Neural progenitor cell (in vitro differentiated cells): Measurements from ENCODE around the gene MYO1D. TPM values are rescaled to one million over a fixed set of nuclear protein-coding genes. Genes with fewer than 3 reads are reported as not detected.

Source experiments
- DNase-seq: peaks from one replicate; pipeline ENCODE4 v3.0.0-alpha.2; 2016; ENCODE audit warnings: low spot score
- H2AFZ ChIP-seq: fragments of 200-600 bp; sonication (generic); replicated peaks from 2 replicates; pipeline ENCODE4 v1.6.1; 2016; ENCODE audit warnings: antibody characterized with exemption
- H3F3A ChIP-seq: fragments of 200-600 bp; sonication (generic); 2 replicates; pipeline ENCODE4 v1.6.1; 2016; ENCODE audit warnings: antibody characterized with exemption, low read depth
- H3K27ac ChIP-seq: fragments of 200-600 bp; sonication (generic); 2 replicates; pipeline ENCODE4 v1.5.1; 2016; ENCODE audit warnings: mild to moderate bottlenecking
- H3K27me3 ChIP-seq: fragments of 200-600 bp; sonication (generic); 2 replicates; pipeline ENCODE4 v1.6.1; 2016; ENCODE audit warnings: mild to moderate bottlenecking, moderate library complexity
- H3K36me3 ChIP-seq: fragments of 200-600 bp; sonication (generic); 2 replicates; pipeline ENCODE4 v1.5.1; 2016
- H3K4me1 ChIP-seq: fragments of 200-600 bp; sonication (generic); 2 replicates; pipeline ENCODE4 v1.6.1; 2016; ENCODE audit warnings: mixed run types
- H3K4me2 ChIP-seq: fragments of 200-600 bp; sonication (generic); 2 replicates; pipeline ENCODE4 v1.6.1; 2016
- H3K4me3 ChIP-seq: fragments of 200-600 bp; sonication (generic); 2 replicates; pipeline ENCODE4 v1.5.1; 2016
- H3K79me2 ChIP-seq: fragments of 200-600 bp; sonication (generic); 2 replicates; pipeline ENCODE4 v1.6.1; 2016; ENCODE audit warnings: low read depth
- H3K9ac ChIP-seq: fragments of 200-600 bp; sonication (generic); 2 replicates; pipeline ENCODE4 v1.6.1; 2016
- H3K9me3 ChIP-seq: fragments of 200-600 bp; sonication (generic); 2 replicates; pipeline ENCODE4 v1.5.1; 2016; ENCODE audit warnings: low read depth
- H4K20me1 ChIP-seq: fragments of 200-600 bp; sonication (generic); 2 replicates; pipeline ENCODE4 v1.6.1; 2016; ENCODE audit warnings: low read depth
- H3K27ac Mint-ChIP-seq: 3 replicates; pipeline ENCODE4 v1.8.0; 2021; ENCODE audit warnings: mixed read lengths
- H3K27me3 Mint-ChIP-seq: 2 replicates; pipeline ENCODE4 v1.8.0; 2022; ENCODE audit warnings: low read depth, mild to moderate bottlenecking, inconsistent platforms, moderate library complexity, mixed read lengths; ENCODE audit not compliant: insufficient read depth
- H3K36me3 Mint-ChIP-seq: 3 replicates; pipeline ENCODE4 v1.8.0; 2021; ENCODE audit warnings: mixed read lengths
- H3K4me1 Mint-ChIP-seq: 3 replicates; pipeline ENCODE4 v1.8.0; 2021; ENCODE audit warnings: mixed read lengths
- H3K4me3 Mint-ChIP-seq: 3 replicates; pipeline ENCODE4 v1.8.0; 2021; ENCODE audit warnings: mild to moderate bottlenecking, moderate library complexity, mixed read lengths
- H3K9me3 Mint-ChIP-seq: 3 replicates; pipeline ENCODE4 v1.8.0; 2020; ENCODE audit warnings: mixed read lengths
- CTCF ChIP-seq: fragments of 200-600 bp; sonication (generic); IDR thresholded peaks from 2 replicates; pipeline ENCODE4 v1.5.1; 2017; ENCODE audit warnings: antibody characterized with exemption, mild to moderate bottlenecking
- EZH2 ChIP-seq: fragments of 200-600 bp; sonication (generic); IDR thresholded peaks from 2 replicates; pipeline ENCODE4 v1.6.1; 2017; ENCODE audit warnings: antibody characterized with exemption, mild to moderate bottlenecking, moderate library complexity
- EZH2phosphoT487 ChIP-seq: fragments of 200-600 bp; sonication (generic); IDR thresholded peaks from 2 replicates; pipeline ENCODE4 v1.6.1; 2017; ENCODE audit warnings: antibody characterized with exemption
- total RNA-seq: library from RNA; depleted of rRNA; stranded (reverse); fragments of >200 nt; gene quantifications from 2 replicates; pipeline ENCODE4 v1.2.3, GENCODE V29; 2015; ENCODE audit warnings: low replicate concordance

Gene MYO1D
- total RNA-seq, 1 donor from 2014 or later = 6.2 TPM

- Histone ChIP-seq H3K4me1 (no peaks in the 10 kb centered on the region), H3K36me3 (no peaks in the 10 kb centered on the region), H3K4me3 (no peak overlapping the region), H3K4me2 (no peak overlapping the region), H3K9ac (no peak overlapping the region), H2AFZ (no peak overlapping the region), H3K9me3 (no peaks in the 10 kb centered on the region), H3F3A (no peaks in the 10 kb centered on the region), H3K79me2 (no peaks in the 10 kb centered on the region), H3K27me3 (no peaks in the 10 kb centered on the region), H4K20me1 (no peaks in the 10 kb centered on the region), H3K27ac (no peak overlapping the region)
- no peak overlapping the region for H3K27ac Mint-ChIP-seq
- peaks cover 5% of the 10 kb centered on the region for H3K36me3 Mint-ChIP-seq
- no peaks in the 10 kb centered on the region for H3K4me1 Mint-ChIP-seq
- no peak overlapping the region for H3K4me3 Mint-ChIP-seq
- peaks cover 20% of the 10 kb centered on the region for H3K9me3 Mint-ChIP-seq
- no peak for TF ChIP-seq EZH2
- no peak for TF ChIP-seq EZH2phosphoT487
- no peak for TF ChIP-seq CTCF
- no peak for DNase-seq
- H3K27me3 Mint-ChIP-seq = peaks cover 4% of the 10 kb centered on the region
Observed at GRCh38 chr17:32586666-32587065, 290.3 kb downstream of the MYO1D start.

GRCh38 chr17:32584792-32585191 lies 292.1 kb downstream of the MYO1D start:
- no peak overlapping the region for H3K4me3 Mint-ChIP-seq
- no peak overlapping the region for H3K9ac ChIP-seq
- H3K27ac Mint-ChIP-seq = no peak overlapping the region
- H3K27me3 ChIP-seq = no peaks in the 10 kb centered on the region
- H3K4me3 ChIP-seq = no peak overlapping the region
- H2AFZ ChIP-seq = no peak overlapping the region
- no peak for DNase-seq
- H3K9me3 Mint-ChIP-seq = peaks cover 28% of the 10 kb centered on the region
- H3K4me1 Mint-ChIP-seq = no peaks in the 10 kb centered on the region
- H3K79me2 ChIP-seq = no peaks in the 10 kb centered on the region
- no peaks in the 10 kb centered on the region for H3K36me3 ChIP-seq
- H3K36me3 Mint-ChIP-seq = peaks cover 6% of the 10 kb centered on the region
- H3K4me1 ChIP-seq = no peaks in the 10 kb centered on the region
- H3K9me3 ChIP-seq = peaks cover 4% of the 10 kb centered on the region
- H3K27me3 Mint-ChIP-seq = no peaks in the 10 kb centered on the region
- no peaks in the 10 kb centered on the region for H4K20me1 ChIP-seq
- no peaks in the 10 kb centered on the region for H3F3A ChIP-seq
- TF ChIP-seq EZH2 (no peak), CTCF (no peak), EZH2phosphoT487 (no peak)
- no peak overlapping the region for H3K27ac ChIP-seq
- H3K4me2 ChIP-seq = no peak overlapping the region

GRCh38 chr17:32583053-32583452 lies 293.9 kb downstream of the MYO1D start:
- Mint-ChIP-seq H3K36me3 (peaks cover 6% of the 10 kb centered on the region), H3K4me3 (no peak overlapping the region), H3K4me1 (no peaks in the 10 kb centered on the region), H3K9me3 (peaks cover 28% of the 10 kb centered on the region), H3K27me3 (peaks cover 2% of the 10 kb centered on the region), H3K27ac (no peak overlapping the region)
- no peak for DNase-seq
- no peaks in the 10 kb centered on the region for H3K4me1 ChIP-seq
- no peaks in the 10 kb centered on the region for H3K36me3 ChIP-seq
- no peaks in the 10 kb centered on the region for H3F3A ChIP-seq
- no peak overlapping the region for H3K27ac ChIP-seq
- peaks cover 4% of the 10 kb centered on the region for H3K9me3 ChIP-seq
- H4K20me1 ChIP-seq = no peaks in the 10 kb centered on the region
- no peaks in the 10 kb centered on the region for H3K27me3 ChIP-seq
- no peak for TF ChIP-seq CTCF
- no peak for TF ChIP-seq EZH2
- no peak for TF ChIP-seq EZH2phosphoT487
- H3K9ac ChIP-seq = no peak overlapping the region
- H3K79me2 ChIP-seq = no peaks in the 10 kb centered on the region
- no peak overlapping the region for H2AFZ ChIP-seq
- no peak overlapping the region for H3K4me2 ChIP-seq
- no peak overlapping the region for H3K4me3 ChIP-seq
